PC-3 (cell line): Measurements from ENCODE around the gene BPGM. TPM values are rescaled to one million over a fixed set of nuclear protein-coding genes. Genes with fewer than 3 reads are reported as not detected.

ENCODE experiments used
- ATAC-seq: fragments of 200-7000 bp; cut with Tn5 transposase; 2 replicates; pipeline ENCODE4 v1.9.1; 2020; ENCODE audit warnings: mild to moderate bottlenecking, moderate library complexity
- BruUV-seq: library from RNA; stranded (reverse); fragments of 400-500 nt; replicated peaks from 2 replicates; lab custom pipeline; 2021; lab: Mats Ljungman, UMichigan
- CTCF ChIA-PET: fragments of 300-600 bp; sonication (Branson Sonifier 250); formaldehyde crosslinking; loops from one replicate; lab custom pipeline; 2022; ENCODE audit warnings: antibody characterized with exemption; lab: Charles Lee
- POLR2A ChIA-PET: fragments of 300-600 bp; sonication (Branson Sonifier 250); formaldehyde crosslinking; loops from one replicate; lab custom pipeline; 2022; ENCODE audit warnings: antibody characterized with exemption; ENCODE audit not compliant: unreplicated experiment; lab: Charles Lee
- DNase-seq: peaks from one replicate; pipeline ENCODE4 v3.0.0-alpha.2; 2015
- H2AFZ ChIP-seq: fragments of 300-600 bp; sonication (generic); 2 replicates; pipeline ENCODE4 v1.6.0; 2016; ENCODE audit warnings: antibody characterized with exemption, low read length
- H3F3A ChIP-seq: fragments of 300-600 bp; sonication (generic); one replicate; pipeline ENCODE4 v1.6.0; 2017; ENCODE audit warnings: antibody characterized with exemption, low read length, control low read depth, mild to moderate bottlenecking; ENCODE audit not compliant: unreplicated experiment
- H3K27ac ChIP-seq: fragments of 300-600 bp; sonication (generic); 2 replicates; pipeline ENCODE4 v1.5.1; 2016; ENCODE audit warnings: mild to moderate bottlenecking, low read length
- H3K27me3 ChIP-seq: fragments of 300-600 bp; sonication (generic); 2 replicates; pipeline ENCODE4 v1.6.1; 2016; ENCODE audit warnings: low read length, mixed read lengths
- H3K36me3 ChIP-seq: fragments of 300-600 bp; sonication (generic); 2 replicates; pipeline ENCODE4 v1.6.1; 2016; ENCODE audit warnings: low read depth, mixed run types, low read length, mixed read lengths
- H3K4me1 ChIP-seq: fragments of 300-600 bp; sonication (generic); 2 replicates; pipeline ENCODE4 v1.5.1; 2016; ENCODE audit warnings: low read length; ENCODE audit not compliant: insufficient read depth
- H3K4me2 ChIP-seq: fragments of 300-600 bp; sonication (generic); 2 replicates; pipeline ENCODE4 v1.6.0; 2016; ENCODE audit warnings: low read length
- H3K4me3 ChIP-seq: fragments of 300-600 bp; sonication (generic); 2 replicates; pipeline ENCODE4 v1.5.1; 2016; ENCODE audit warnings: mild to moderate bottlenecking, low read length, mixed read lengths
- H3K79me2 ChIP-seq: fragments of 300-600 bp; sonication (generic); 2 replicates; pipeline ENCODE4 v1.6.1; 2017; ENCODE audit warnings: low read length, mixed read lengths
- H3K9ac ChIP-seq: fragments of 300-600 bp; sonication (generic); 2 replicates; pipeline ENCODE4 v1.6.0; 2016; ENCODE audit warnings: mild to moderate bottlenecking, low read length
- H3K9me2 ChIP-seq: fragments of 300-600 bp; sonication (generic); replicated peaks from 2 replicates; pipeline ENCODE4 v1.6.1; 2016; ENCODE audit warnings: mixed run types, low read length, mixed read lengths
- H3K9me3 ChIP-seq: fragments of 300-600 bp; sonication (generic); 2 replicates; pipeline ENCODE4 v1.6.1; 2016; ENCODE audit warnings: low read length, mixed read lengths
- H4K20me1 ChIP-seq: fragments of 300-600 bp; sonication (generic); 2 replicates; pipeline ENCODE4 v1.6.1; 2016; ENCODE audit warnings: low read length, mixed read lengths
- EZH2 ChIP-seq: fragments of 300-600 bp; sonication (generic); IDR thresholded peaks from one replicate; pipeline ENCODE4 v1.6.1; 2017; ENCODE audit warnings: antibody characterized with exemption, mild to moderate bottlenecking, low read length; ENCODE audit not compliant: unreplicated experiment
- EZH2phosphoT487 ChIP-seq: fragments of 300-600 bp; sonication (generic); IDR thresholded peaks from 2 replicates; pipeline ENCODE4 v1.6.1; 2018; ENCODE audit warnings: mild to moderate bottlenecking, antibody characterized with exemption, low read length, borderline replicate concordance
- intact Hi-C: fragments of 100-400 bp; cut with micrococcal nuclease; formaldehyde crosslinking; loops from 2 replicates; pipeline ENCODE4 v1.9.0; 2023
- total RNA-seq: library from RNA; depleted of rRNA; stranded (reverse); fragments of >200 nt; gene quantifications from 2 replicates; pipeline ENCODE4 v1.2.3, GENCODE V29; 2014
- TF ChIP-seq, protein P1 (sequence below): fragments of 300-600 bp; sonication (generic); conservative IDR thresholded peaks from 2 replicates; pipeline ENCODE4 v1.5.1; 2017; ENCODE audit warnings: antibody characterized with exemption, low read depth, mild to moderate bottlenecking, low read length

The BPGM gene
- total RNA-seq, 1 experiment from 2014 or later = 14.6 TPM

DNA sequence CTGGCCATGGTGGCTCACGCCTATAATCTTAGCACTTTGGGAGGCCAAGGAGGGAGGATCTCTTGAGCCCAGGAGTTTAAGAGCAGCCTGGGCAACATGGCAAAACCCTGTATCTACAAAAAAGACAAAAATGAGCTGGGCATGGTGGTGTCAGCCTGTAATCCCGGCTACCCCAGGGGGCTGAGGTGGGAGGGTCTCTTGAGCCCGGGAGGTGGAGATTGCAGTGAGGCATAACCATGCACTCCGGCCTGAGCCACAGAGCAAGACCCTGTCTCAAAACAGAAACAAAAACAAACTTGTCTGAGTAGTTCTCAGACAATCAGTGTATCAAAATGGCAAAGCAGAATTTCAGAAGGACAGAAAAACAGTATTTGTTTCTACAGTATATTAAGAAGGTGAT is 45.2 kb upstream of the BPGM start:
- Histone ChIP-seq H3K36me3 (no peaks in the 10 kb centered on the region), H3K4me3 (no peak overlapping the region), H3K27me3 (no peaks in the 10 kb centered on the region), H3K9ac (no peak overlapping the region), H3F3A (no peaks in the 10 kb centered on the region), H3K9me3 (no peaks in the 10 kb centered on the region), H2AFZ (no peak overlapping the region), H3K4me1 (peaks cover 11% of the 10 kb centered on the region), H3K4me2 (no peak overlapping the region), H3K79me2 (no peaks in the 10 kb centered on the region), H4K20me1 (no peaks in the 10 kb centered on the region), H3K27ac (no peak overlapping the region), H3K9me2 (no peaks in the 10 kb centered on the region)
- POLR2A ChIA-PET = no interaction called here
- TF ChIP-seq, protein P1, sequence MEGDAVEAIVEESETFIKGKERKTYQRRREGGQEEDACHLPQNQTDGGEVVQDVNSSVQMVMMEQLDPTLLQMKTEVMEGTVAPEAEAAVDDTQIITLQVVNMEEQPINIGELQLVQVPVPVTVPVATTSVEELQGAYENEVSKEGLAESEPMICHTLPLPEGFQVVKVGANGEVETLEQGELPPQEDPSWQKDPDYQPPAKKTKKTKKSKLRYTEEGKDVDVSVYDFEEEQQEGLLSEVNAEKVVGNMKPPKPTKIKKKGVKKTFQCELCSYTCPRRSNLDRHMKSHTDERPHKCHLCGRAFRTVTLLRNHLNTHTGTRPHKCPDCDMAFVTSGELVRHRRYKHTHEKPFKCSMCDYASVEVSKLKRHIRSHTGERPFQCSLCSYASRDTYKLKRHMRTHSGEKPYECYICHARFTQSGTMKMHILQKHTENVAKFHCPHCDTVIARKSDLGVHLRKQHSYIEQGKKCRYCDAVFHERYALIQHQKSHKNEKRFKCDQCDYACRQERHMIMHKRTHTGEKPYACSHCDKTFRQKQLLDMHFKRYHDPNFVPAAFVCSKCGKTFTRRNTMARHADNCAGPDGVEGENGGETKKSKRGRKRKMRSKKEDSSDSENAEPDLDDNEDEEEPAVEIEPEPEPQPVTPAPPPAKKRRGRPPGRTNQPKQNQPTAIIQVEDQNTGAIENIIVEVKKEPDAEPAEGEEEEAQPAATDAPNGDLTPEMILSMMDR = no peak
- TF ChIP-seq EZH2 (no peak), EZH2phosphoT487 (no peak)
- CTCF ChIA-PET = no interaction called here
- no peak for ATAC-seq
- intact Hi-C loops = no loop called here
- BruUV-seq = no TSS peak
- no peak for DNase-seq

- ATAC-seq (no peak), DNase-seq (no peak)
- H3K9ac ChIP-seq = no peak overlapping the region
- no peak for TF ChIP-seq EZH2phosphoT487
- TF ChIP-seq, protein P1 = no peak
- no peak for TF ChIP-seq EZH2
- no peaks in the 10 kb centered on the region for H4K20me1 ChIP-seq
- intact Hi-C loops = no loop called here
- BruUV-seq = no TSS peak
- POLR2A ChIA-PET = interaction anchor here (0.7 kb wide), 1 partner anchor 87 kb away, joined by 4 read pairs; no protein-coding TSS in a partner anchor
- no peaks in the 10 kb centered on the region for H3K9me2 ChIP-seq
- H3K9me3 ChIP-seq = no peaks in the 10 kb centered on the region
- no peaks in the 10 kb centered on the region for H3K27me3 ChIP-seq
- no peaks in the 10 kb centered on the region for H3F3A ChIP-seq
- no peaks in the 10 kb centered on the region for H3K79me2 ChIP-seq
- H3K27ac ChIP-seq = no peak overlapping the region
- H3K4me3 ChIP-seq = no peak overlapping the region
- H2AFZ ChIP-seq = no peak overlapping the region
- peaks cover 11% of the 10 kb centered on the region for H3K4me1 ChIP-seq
- no peak overlapping the region for H3K4me2 ChIP-seq
- no peaks in the 10 kb centered on the region for H3K36me3 ChIP-seq
- CTCF ChIA-PET = no interaction called here
Measured at GRCh38 chr7:134602881-134603451, 43.7 kb upstream of the BPGM start.
